ENCODE data around the gene ZNF385C.
"Not testable (repeated sequence)": the region's sequence is repeated elsewhere in the genome, so short reads cannot be mapped to it uniquely, and the experiment has no call there.

- TF ChIP-seq CTCF, POLR2A, POLR2AphosphoS5 (IDR thresholded peaks at IDR 0.05): not testable (repeated sequence)
Measured at GRCh38 chr17:42140690-42141089, 42.4 kb upstream of the ZNF385C start.
